RWPE2 (cell line): ENCODE measurements around the gene MYLIP.

Experiments
- ATAC-seq: fragments of 200-7000 bp; cut with Tn5 transposase; 3 replicates; pipeline ENCODE4 v1.9.1; 2021; ENCODE audit warnings: low read depth
- DNase-seq: peaks from one replicate; pipeline ENCODE4 v3.0.0-alpha.2; 2020; ENCODE audit warnings: low spot score
- H3K27ac ChIP-seq: fragments of 450-650 bp; 2 replicates; pipeline ENCODE4 v1.5.1; 2017; ENCODE audit warnings: mild to moderate bottlenecking; ENCODE audit not compliant: poor library complexity, severe bottlenecking
- H3K27me3 ChIP-seq: fragments of 250-450 bp; sonication (Bioruptor Pico); 2 replicates; pipeline ENCODE4 v1.5.1; 2021; ENCODE audit warnings: mild to moderate bottlenecking, moderate library complexity; ENCODE audit not compliant: insufficient read depth, poor library complexity, severe bottlenecking
- H3K36me3 ChIP-seq: fragments of 250-450 bp; sonication (Bioruptor Pico); 2 replicates; pipeline ENCODE4 v1.5.1; 2020; ENCODE audit warnings: low read depth, mild to moderate bottlenecking, moderate library complexity
- H3K4me1 ChIP-seq: fragments of 250-450 bp; sonication (Bioruptor Pico); 2 replicates; pipeline ENCODE4 v1.5.1; 2021; ENCODE audit warnings: mild to moderate bottlenecking, moderate library complexity; ENCODE audit not compliant: insufficient read depth, poor library complexity, severe bottlenecking
- H3K4me3 ChIP-seq: fragments of 250-450 bp; sonication (Bioruptor Pico); 2 replicates; pipeline ENCODE4 v1.5.1; 2021; ENCODE audit warnings: mild to moderate bottlenecking, moderate library complexity; ENCODE audit not compliant: severe bottlenecking
- H3K9me3 ChIP-seq: fragments of 250-450 bp; sonication (Bioruptor Pico); 2 replicates; pipeline ENCODE4 v1.5.1; 2021; ENCODE audit warnings: mild to moderate bottlenecking, moderate library complexity; ENCODE audit not compliant: severe bottlenecking
- TF ChIP-seq, protein P1 (sequence below): fragments of 450-650 bp; IDR thresholded peaks from one replicate; pipeline ENCODE4 v1.5.1; 2017; ENCODE audit warnings: mild to moderate bottlenecking, moderate library complexity; ENCODE audit not compliant: poor library complexity, severe bottlenecking

MYLIP gene

DNA sequence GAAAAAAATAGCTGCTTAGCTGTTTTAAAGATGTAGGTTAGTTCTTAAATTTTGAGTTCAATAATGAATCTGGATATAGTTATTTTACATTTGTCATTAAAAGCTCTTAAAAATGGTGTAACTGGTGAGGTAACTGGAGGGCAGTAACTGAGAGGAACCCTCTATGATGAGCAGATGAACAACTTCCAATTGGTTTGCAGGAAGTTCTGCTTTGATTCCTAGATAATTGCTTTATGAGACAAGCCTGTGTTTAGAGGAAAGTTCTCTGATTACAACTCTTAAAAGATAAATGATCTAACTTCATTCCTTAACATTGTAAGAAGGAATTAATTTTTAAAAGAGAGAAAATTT, 8.5 kb downstream of the MYLIP start:
- no peaks in the 10 kb centered on the region for H3K9me3 ChIP-seq

DNA sequence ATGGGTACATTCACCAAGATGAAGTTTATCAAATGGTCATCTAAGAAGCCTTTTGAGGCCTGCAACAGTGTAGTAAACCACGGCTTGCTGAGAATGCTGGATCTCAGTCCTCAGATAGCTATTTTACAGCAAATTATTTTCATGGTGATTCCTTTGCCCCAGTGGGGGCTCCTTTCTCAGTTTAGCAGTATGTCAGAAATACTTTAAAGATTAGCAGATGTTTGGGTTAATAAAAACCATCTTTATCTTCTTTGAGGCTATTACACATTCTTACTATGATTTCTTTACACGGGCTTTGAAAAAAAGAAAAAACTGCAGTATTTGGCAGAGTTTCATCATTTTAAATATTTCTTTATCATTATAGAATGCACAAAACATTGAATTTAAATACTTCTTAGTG, 10.7 kb downstream of the MYLIP start:
- TF ChIP-seq, protein P1, sequence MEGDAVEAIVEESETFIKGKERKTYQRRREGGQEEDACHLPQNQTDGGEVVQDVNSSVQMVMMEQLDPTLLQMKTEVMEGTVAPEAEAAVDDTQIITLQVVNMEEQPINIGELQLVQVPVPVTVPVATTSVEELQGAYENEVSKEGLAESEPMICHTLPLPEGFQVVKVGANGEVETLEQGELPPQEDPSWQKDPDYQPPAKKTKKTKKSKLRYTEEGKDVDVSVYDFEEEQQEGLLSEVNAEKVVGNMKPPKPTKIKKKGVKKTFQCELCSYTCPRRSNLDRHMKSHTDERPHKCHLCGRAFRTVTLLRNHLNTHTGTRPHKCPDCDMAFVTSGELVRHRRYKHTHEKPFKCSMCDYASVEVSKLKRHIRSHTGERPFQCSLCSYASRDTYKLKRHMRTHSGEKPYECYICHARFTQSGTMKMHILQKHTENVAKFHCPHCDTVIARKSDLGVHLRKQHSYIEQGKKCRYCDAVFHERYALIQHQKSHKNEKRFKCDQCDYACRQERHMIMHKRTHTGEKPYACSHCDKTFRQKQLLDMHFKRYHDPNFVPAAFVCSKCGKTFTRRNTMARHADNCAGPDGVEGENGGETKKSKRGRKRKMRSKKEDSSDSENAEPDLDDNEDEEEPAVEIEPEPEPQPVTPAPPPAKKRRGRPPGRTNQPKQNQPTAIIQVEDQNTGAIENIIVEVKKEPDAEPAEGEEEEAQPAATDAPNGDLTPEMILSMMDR, result no peak
- Histone ChIP-seq H3K36me3 (peaks cover 31% of the 10 kb centered on the region), H3K4me1 (peaks cover 17% of the 10 kb centered on the region), H3K4me3 (no peak overlapping the region), H3K9me3 (no peaks in the 10 kb centered on the region), H3K27ac (no peak overlapping the region), H3K27me3 (no peaks in the 10 kb centered on the region)
- DNase-seq (no peak), ATAC-seq (no peak)

More for the DNA sequence above, 8.5 kb downstream of the MYLIP start:
- Histone ChIP-seq H3K4me1 (peaks cover 17% of the 10 kb centered on the region), H3K36me3 (peaks cover 15% of the 10 kb centered on the region), H3K4me3 (no peak overlapping the region), H3K27me3 (no peaks in the 10 kb centered on the region), H3K27ac (no peak overlapping the region)
- DNase-seq (no peak), ATAC-seq (0 out of 3 replicates have a peak, but pooled peaks have one; percentile 8)
- TF ChIP-seq, protein P1, result no peak

DNA sequence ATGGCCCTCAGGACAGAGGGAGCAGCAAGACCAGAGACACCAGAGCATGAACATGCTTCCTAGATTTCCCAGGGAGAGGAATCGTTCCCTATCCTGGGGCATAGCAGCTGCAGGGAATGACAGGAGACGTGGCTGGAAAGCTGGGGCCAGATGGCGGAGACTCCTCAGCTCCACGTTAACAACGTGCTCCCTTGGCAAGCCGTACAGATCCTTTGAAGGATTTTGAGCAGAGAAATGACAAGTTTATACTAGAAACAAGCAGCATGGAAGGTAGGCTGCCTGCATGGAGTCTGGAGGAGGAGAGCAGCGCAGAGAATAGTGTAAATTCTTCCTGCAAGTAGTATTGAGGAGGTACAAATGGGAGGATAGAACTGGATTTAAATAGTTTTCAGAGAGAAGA, 11.7 kb downstream of the MYLIP start:
- no peak for ATAC-seq
- no peaks in the 10 kb centered on the region for H3K27me3 ChIP-seq
- TF ChIP-seq, protein P1, result no peak
- H3K36me3 ChIP-seq, result peaks cover 40% of the 10 kb centered on the region
- no peak overlapping the region for H3K4me3 ChIP-seq
- H3K27ac ChIP-seq, result no peak overlapping the region
- peaks cover 17% of the 10 kb centered on the region for H3K4me1 ChIP-seq
- no peak for DNase-seq
- no peaks in the 10 kb centered on the region for H3K9me3 ChIP-seq

DNA sequence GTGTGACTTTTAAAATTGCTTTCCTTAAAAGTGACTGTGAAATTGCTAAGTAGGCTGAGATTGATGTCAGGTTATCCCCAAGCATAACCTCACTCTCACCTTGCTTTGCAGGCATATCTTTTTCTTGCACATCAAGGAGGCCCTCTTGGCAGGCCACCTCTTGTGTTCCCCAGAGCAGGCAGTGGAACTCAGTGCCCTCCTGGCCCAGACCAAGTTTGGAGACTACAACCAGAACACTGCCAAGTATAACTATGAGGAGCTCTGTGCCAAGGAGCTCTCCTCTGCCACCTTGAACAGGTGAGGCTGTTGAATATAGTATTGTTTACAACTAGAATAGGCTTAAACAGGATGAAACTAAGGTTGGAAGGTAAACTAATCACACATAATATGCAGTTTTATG, 12.6 kb downstream of the MYLIP start:
- Histone ChIP-seq H3K9me3 (no peaks in the 10 kb centered on the region), H3K4me3 (no peak overlapping the region), H3K36me3 (peaks cover 50% of the 10 kb centered on the region), H3K27ac (no peak overlapping the region), H3K4me1 (peaks cover 14% of the 10 kb centered on the region), H3K27me3 (no peaks in the 10 kb centered on the region)
- ATAC-seq, result no peak
- DNase-seq, result no peak
- TF ChIP-seq, protein P1, result no peak

DNA sequence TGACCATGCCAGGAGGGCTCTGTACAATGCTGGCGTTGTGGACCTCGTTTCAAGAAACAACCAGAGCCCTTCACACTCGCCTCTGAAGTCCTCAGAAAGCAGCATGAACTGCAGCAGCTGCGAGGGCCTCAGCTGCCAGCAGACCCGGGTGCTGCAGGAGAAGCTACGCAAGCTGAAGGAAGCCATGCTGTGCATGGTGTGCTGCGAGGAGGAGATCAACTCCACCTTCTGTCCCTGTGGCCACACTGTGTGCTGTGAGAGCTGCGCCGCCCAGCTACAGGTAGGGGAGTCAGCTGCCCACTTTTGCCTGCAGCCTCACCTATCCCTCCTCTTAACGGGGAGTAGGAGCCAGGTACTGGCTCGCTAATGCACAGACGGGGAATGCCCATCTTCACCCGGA, 16.2 kb downstream of the MYLIP start:
- no peak for DNase-seq
- H3K4me1 ChIP-seq, result no peaks in the 10 kb centered on the region
- H3K27me3 ChIP-seq, result no peaks in the 10 kb centered on the region
- no peak for ATAC-seq
- no peak overlapping the region for H3K4me3 ChIP-seq
- no peaks in the 10 kb centered on the region for H3K9me3 ChIP-seq
- H3K36me3 ChIP-seq, result peaks cover 52% of the 10 kb centered on the region
- TF ChIP-seq, protein P1, result no peak
- H3K27ac ChIP-seq, result no peak overlapping the region
